HG03095 (cell line): Measurements from ENCODE around the gene TMEM175.

Source experiments
- ATAC-seq: cut with Tn5 transposase; IDR thresholded peaks from one replicate; pipeline ENCODE4 v1.9.1; 2021; ENCODE audit warnings: moderate library complexity; ENCODE audit not compliant: unreplicated experiment

Gene TMEM175

GRCh38 chr4:958314-958665, 26.0 kb downstream of the TMEM175 start:
- ATAC-seq = no peak

DNA sequence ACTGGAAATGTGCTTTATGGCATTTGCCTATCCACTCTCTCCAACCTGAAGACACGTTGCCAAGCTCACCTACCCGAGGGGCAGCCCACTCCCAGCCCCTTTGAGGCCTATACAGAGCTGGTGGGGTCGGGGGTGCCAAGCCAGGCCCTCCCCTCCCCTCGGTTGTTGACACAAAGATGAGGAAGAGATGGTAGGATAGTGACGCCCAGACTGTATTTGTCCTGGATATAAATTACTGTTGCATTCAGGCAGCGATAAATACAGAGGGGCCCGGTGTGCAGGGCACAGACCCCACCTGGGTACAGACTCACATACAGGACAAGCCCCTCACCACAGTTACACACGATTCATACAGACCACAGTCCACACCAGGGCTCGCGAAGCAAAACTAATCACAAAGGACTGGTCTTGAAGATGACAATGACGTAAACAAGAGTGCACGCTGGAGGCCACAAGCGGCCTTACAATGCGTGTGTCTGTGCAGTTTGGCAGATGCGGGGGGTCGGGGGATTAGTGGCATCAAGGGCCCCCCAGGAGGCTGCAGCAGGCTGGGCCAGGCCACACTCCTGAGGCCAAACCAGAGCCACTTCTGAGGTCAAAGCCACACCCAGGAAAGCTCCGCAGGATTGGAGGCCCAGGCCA, 26.6 kb downstream of the TMEM175 start:
- ATAC-seq = no peak

GRCh38 chr4:959338-960139, 27.3 kb downstream of the TMEM175 start:
- no peak for ATAC-seq

GRCh38 chr4:960140-960635, 27.9 kb downstream of the TMEM175 start:
- no peak for ATAC-seq

DNA sequence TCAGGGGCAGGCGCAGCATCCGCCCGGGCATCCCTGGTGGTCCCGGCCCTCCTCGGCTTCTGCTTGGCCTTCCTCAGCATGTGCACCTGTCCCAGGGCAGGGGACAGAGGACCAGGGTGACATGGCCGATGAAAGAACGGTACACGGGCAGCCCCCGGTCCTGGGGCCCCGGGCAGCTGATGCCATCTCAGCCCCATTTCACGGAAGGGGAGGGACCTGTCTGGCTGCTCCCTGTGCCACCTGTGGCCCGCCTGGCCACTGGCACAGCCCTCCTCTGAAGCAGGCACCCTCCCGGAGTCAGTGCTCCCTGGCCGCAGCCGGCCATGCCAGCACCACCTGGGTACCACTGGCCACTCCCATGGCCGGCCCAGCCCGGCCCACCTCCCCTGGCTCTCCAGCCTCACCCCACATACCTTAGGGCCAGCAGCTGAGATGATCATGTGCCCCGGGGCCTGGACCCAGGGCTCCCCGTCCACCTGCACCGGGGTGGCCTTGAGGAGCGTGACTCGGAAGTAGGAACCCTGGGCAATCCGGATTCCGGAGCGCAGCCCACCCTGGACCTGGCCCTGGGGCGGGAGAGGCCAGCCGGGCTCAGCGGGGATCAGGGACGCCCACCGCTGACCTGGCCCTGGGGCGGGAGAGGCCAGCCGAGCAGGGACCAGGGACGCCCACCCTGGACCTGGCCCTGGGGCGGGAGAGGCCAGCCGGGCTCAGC, 28.5 kb downstream of the TMEM175 start:
- ATAC-seq = no peak

- no peak for ATAC-seq
These were observed 29.3 kb downstream of the TMEM175 start for GRCh38 chr4:961351-962230.

- no peak for ATAC-seq
These were observed 30.3 kb downstream of the TMEM175 start for GRCh38 chr4:962231-963208.

DNA sequence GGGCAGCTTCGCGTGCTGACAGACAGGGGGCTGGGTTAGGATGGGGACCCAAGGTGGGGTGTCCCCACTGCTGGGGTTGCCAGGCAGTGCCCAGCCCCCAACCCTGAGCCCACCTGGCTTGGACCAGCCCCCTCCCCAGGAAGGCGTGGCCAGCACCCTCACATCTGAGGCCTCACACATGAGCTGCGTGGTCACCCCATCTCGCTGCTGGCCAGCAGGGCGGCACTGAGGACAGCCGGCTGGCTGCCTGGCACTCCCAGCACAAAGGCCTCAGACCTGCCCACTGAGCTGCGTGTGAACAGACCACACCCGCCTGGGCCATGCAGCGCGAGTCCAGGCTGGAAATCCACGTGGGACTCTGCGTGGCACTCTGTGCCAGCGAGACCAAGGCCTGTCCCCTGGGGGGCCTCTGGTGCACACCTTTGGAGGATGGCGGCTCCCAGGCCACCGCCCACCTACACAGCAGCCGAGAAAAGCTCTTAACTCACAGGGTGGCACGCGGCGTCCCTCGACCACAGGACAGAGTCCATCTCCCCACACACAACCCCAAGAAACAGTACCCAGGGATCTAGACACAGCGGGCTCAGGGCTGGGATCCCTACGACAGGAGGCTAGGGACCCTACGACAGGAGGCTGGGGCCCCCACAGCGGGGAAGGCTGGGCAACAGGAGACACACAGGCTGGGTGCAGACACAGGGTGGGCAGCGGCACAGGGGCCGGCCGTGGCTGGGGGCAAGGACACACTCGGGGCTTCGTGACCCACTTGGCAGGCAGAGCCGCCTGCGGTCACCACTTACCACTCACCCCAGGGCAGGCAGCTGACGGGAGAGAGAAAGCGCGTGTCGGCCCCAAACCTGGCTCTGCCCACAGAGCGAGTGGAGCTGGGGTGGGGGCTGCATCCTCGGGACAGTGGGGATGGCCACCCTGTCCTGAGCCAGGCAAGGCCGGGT, 31.3 kb downstream of the TMEM175 start:
- no peak for ATAC-seq

- ATAC-seq = no peak
These were observed 32.2 kb downstream of the TMEM175 start for GRCh38 chr4:964346-965025.

DNA sequence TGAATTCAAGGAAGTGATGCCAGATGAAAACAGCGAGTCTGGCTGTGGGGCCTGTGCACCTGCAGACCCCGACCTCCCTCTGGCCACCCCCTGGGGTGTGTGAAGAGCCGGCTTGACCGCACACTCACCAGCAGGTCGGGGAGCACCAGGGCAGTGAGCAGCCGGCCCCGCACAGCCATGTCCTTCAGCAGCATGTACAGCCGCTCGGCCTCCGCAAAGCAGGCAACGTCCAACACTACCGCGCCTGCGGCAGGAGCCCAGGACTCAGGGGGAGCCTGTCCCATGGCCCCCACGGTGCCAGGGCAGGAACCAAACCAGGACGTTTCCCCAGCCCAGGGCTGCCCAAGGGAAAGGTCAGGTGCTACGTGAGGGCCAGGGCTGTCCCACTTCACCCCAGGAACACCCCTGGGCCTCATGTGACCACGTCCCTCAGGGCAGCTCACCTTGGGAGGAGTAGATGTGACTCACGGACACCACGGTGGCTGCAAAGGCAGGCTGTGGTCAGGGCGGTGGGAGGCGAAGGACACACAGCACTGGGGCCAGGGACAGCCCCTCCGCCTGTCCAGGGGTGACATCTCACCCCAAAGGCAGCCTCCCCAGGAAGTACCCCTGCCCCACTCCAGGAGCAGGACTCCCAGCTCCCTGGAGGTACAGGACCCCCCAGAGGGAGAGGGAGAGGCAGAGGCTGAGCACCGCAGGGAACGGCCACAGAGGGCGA, 32.9 kb downstream of the TMEM175 start:
- ATAC-seq = no peak

GRCh38 chr4:965766-966134, 33.5 kb downstream of the TMEM175 start:
- no peak for ATAC-seq

- no peak for ATAC-seq
These were observed 34.2 kb downstream of the TMEM175 start for GRCh38 chr4:966266-967112.

DNA sequence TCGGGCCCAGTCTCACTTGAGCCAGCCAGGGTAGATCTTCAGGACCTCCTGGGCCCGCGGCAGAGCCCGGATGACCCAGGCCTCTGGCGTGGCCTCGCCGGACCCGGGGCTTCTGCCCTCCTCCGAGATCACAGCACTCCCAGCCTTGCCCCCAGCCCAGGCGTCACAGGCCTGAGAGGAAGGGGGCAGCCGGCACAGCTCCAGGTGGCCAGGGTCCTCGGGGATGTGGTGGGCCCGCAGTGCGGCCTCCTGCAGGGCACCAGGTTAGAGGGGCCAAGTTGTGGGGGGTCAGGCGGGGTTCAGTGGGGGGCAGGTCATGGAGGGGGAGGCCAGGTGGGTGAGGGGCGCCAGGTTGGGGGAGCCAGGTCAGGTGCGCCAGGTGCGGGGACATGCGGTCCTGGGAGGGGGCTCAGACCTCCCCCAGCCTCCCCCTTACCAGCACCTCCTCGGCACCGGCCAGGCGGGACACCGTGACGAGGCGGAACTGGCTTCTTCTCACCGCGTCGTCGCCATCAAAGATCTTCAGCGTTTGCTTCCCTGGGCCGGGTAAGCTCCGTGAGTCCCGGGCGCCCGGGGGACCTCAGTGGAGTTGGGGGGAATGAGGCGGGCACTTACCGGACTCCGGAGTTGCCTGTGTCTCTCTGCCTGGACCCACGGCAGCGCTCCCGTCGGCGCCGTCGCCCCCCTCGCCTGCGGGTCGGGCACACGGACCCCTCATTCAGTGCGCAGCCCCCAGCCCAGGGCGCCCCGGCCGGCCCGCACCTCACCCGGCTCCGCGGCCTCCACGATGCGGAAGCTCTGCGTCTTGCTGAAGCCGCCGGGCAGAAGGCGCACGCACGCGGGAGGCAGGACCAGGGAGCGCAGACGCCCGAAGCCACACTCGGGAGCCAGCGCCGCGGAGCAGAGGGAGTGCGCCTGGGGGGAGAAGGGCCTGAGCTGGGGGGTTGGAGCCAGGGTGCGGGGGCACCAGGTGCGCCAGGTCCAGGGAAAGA, 35.1 kb downstream of the TMEM175 start:
- ATAC-seq = no peak

- ATAC-seq = no peak
These were observed 36.0 kb downstream of the TMEM175 start for GRCh38 chr4:968221-968620.
